ENCODE results near the gene FCN2. TPM values are rescaled to one million over a fixed set of nuclear protein-coding genes. Genes with fewer than 3 reads are reported as not detected.

Gene FCN2
- total RNA-seq, 1 donor from 2014 or later: not detected

DNA sequence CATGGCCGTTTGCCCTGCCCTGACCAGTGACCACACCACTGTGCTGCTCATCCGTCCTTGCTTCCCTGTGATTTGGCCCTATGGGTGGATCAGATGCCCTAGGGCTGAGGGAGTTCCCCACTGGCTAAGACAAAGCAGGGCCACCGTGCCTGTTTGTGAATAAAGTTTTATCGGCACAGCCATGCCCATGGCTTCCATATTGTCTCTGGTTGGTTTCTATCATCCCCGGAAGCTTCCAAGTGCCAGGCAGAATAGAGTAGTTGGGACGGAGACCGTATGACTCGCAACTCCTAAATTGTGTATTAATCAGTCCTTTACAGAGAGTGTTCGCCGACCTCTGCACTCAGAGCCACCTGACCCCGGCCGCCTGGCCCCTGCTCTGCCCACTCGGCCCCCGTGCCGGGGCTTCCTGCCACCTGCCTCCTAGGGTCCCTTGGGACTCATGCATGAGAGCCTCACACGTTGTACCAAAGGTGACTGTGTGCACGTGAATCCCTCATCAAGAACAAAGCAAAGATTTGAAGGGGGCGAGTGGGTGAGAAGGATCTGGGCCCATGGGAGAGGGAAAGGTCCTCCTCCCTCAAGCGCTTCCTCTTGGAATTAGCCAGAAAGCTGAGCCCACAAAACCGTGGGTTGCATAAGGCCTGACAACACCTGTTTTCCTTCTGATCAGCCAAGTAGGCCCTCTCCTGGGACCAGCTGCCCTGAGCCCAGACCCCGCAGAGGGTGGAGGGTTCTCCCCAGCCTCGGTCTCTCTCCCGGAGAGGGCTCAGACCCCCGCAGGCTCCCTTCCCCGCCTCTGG is 11.7 kb upstream of the FCN2 start:
- intact Hi-C loops (cut with micrococcal nuclease): no loop called here

DNA sequence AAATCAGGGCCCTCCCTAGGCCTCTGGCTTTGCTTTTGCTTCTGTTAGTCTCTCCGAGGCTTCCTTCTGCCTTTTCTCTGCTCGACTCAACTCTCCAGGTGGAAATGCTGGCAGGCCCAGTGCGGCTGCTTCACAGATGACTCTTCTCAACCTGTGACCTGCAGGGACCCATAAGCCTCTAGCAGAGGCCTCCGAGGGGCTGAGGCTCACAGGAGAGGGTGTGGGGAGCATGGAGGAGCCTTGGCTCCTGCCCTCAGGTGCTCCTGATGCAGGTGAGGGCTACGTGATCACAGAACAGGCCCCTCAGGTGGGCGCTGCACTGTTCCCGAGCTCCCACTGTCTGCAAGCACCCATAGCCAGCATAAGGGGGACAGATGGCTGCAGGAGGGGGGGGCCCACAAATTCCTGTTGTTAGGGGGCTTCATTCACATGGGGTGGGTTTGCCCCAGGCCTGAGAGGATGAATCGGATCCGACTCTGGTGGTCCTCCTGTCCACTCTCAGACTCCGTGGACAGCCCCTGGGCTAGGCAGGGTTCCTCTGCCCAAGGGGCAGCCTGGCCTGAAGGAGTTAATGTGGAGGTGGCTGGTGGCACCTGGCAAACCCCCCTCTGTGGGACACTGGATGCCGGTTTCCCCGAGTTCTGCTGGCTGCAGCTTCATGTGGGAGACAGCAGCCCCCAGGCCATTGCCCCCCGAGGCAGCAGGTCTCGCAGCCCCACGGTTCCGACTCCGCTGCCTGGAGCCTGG is 10.9 kb upstream of the FCN2 start:
- intact Hi-C loops (cut with micrococcal nuclease): no loop called here

DNA sequence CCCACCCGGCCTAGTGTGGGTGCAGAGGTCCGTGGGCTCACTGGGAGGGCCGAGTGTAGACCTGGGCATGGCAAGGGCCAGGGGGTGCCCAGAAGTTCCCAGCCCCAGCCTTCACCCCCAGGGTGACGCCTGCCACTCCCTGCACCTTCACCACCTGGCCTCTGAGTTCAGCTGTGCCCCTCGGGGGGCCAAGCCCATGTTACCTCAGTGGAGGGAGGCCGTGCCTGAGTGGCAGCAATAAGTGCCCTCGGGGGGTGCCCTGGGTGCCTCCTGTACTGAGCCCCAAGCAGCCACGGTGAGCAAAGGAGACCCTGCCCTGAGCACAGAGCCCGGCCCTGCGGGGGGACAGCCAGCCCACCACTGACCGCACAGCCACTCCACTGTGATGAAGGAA is 10.3 kb upstream of the FCN2 start:
- intact Hi-C loops (cut with micrococcal nuclease): no loop called here

DNA sequence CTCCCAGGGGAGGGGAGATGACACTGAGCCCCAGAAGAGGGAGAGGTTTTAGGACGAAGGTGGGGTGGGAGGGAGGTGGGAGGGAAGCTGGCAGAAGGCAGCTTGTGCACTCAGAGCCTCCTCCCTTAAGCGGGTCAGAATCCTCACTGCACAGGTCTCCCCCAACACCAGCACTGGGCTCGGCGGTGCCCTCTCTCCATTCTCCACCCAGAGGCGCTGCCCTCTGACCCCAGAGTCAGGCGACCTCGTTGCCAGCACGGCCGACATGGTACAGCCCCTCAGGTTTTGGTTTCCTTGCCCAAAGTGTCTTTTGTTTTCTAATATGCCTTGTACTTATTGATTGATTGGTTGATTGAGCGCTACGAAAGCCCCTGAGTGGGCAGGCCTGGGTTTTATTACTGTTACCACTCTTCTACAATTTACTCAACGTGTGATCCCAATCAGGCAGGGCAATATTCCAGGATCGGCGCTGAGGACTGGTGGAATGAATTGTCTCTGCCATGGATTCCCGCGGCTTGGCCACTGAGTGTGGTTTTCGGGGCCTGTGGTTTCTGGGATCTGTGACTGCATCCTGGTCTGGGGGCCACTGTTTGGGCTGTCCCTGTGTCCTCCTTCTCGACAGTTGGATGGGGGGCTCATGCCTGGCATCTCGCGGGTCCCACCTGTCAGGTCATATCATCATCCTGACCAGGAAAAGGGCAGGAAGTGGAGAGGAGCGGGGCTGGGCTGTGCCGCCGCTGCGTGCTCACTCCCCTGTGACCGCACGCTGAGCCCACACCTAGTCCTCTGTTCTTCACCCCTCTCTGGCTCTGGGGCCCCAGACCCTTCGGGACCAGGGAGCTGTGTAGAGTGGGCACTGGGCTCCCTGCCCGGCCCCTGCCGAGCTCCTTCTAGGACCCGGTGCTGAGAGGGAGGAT is 9.6 kb upstream of the FCN2 start:
- intact Hi-C loops (cut with micrococcal nuclease): no loop called here

DNA sequence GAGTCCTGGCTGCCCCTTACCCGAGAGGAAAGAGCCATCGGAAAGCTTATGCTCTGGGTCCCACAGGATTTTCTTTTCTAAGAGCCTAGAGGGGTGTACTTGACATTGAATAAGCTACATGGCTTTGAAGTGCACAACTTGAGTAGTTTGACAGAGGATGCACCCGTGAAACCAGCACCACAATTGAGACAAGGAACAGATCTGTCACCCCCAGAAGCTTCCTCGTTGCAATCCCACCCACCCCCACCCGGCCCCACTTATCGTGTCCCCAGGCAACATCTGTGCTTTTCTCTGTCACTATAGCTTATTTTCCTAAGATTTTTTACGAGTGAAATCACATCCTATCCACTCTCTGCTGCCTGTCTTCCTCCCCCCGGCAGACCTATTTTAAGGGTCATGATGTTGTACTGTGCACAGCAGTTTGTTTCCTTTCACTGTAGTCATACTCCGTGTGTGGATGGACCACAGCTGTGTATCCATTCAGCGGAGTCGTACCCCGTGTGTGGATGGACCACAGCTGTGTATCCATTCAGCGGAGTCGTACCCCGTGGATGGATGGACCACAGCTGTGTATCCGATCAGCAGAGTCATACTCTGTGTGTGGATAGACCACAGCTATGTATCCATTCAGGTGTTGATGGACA is 8.8 kb upstream of the FCN2 start:
- intact Hi-C loops (cut with micrococcal nuclease): no loop called here

DNA sequence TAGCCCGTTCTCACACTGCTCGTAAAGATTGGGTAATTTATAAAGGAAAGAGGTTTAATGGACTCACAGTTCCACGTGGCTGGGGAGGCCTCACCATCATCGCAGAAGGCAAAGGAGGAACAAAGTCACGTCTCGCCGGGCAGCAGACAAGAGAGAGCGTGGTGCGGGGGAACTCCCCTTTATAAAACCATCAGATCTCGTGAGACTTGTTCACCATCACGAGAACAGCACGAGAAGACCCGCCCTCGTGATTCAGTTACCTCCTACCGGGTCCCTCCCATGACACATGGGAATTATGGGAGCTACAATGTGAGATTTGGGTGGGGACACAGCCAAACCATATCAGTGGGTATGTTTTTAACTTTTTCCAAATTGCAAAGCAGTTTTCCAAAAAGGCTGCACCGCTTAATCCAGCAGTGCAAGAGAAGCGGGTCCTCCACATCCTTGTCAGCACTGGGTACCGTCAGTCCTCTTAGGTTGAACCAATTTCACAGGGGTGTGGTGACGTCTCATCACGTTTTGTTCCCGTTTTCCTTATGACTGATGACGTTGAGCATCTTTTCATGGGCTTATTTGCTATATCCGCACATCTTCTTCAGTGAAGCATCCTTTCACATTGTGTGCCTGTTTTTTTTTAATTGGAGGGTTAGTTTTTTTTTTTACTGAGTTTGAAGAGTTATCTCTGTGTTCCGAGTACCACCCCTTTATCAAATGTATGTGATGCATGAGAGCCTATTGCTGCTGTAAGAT is 8.0 kb upstream of the FCN2 start:
- intact Hi-C loops (cut with micrococcal nuclease): no loop called here

DNA sequence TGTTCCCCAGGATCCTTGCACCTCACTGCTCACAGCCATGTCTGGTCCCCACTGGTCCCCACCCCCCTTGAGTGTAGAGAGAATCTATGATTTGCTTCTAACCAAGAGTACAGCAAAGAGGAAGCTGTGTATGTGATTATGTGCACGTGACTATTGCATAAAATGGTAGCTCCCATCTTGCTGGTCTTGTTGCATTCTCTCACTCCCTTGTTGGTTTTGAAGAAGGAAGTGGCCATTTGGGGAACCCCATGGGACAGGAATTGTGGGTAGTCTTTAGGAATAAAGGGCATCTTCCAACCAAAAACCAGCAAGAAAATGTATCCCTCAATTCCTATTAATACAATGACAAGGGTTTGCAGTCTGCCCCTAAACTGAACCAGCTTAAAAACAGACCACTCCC is 5.2 kb upstream of the FCN2 start:
- intact Hi-C loops (cut with micrococcal nuclease): no loop called here

DNA sequence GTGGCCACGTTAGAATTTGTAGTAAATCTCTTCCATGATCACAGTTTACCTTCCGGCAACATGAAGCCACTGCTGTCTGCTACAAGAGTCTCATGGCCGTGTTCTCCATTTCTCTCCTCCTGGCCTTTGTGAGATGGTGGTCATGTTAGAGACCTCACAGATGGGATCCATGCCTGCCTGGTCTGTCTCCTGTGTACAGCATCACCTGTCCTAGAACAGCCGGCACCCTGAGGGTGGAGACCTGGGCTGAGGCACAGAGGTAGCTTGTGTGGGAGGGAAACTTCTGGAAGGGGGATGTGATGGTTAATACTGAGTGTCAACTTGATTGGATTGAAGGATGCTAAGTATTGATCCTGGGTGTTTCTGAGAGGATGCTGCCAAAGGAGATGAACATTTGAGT is 3.1 kb upstream of the FCN2 start:
- intact Hi-C loops (cut with micrococcal nuclease): no loop called here

DNA sequence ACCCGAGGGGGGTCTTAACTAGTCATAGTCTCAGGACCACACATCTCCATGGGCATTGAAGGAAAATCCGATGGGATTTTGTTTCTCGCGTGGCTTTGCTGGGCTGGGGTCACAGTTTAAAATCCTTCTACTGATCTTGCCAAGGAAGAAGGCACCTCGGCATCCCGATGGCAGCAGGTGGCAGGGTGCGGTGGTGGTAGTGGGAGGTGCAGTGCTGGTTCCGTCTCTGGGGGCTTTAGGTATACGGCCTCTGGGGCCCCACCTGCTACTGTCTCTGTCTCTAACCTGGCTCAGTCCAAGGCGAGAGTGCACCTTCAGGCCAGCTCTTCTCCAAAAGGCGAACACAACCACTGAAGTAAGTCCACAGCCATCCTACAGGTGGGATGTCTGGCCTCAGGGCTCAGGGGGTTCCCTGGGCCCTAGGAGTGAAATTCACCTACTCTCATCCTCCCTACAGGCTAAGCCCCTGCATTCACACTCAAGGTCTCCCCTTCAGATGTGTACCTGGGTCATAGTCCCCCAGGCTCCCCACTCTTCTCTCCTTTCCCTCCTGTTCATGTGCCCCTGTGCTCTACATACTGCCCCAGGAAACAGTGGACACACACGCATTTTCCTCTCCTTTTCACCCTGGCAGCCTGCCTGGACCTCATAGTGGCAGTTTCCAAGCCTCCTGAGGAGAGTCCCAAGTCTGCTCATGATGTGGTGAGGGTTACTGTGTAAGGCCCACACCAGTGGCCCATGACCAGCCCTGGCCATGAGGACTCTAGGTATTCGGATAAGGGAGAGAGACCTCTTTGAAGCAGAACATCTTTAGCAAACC is 736 bp upstream of the FCN2 start:
- intact Hi-C loops (cut with micrococcal nuclease): no loop called here

DNA sequence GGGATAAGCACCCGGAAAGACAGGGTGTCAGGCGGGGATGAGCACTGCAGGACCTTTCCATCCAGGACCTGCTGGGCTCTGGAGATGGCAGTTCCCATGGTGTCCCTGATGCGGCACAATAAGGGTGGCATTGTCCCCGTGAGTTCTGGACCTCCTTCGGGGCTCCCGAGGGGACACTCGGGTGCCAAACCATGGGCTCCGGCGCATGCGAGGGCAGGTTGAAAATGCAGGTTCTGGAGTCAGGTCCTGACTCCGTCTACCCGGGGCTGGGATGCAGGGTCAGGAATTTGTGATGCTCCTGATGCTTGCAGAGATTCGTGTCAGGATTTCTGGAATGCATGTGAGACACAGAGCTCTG is 682 bp downstream of the FCN2 start:
- intact Hi-C loops (cut with micrococcal nuclease): no loop called here

DNA sequence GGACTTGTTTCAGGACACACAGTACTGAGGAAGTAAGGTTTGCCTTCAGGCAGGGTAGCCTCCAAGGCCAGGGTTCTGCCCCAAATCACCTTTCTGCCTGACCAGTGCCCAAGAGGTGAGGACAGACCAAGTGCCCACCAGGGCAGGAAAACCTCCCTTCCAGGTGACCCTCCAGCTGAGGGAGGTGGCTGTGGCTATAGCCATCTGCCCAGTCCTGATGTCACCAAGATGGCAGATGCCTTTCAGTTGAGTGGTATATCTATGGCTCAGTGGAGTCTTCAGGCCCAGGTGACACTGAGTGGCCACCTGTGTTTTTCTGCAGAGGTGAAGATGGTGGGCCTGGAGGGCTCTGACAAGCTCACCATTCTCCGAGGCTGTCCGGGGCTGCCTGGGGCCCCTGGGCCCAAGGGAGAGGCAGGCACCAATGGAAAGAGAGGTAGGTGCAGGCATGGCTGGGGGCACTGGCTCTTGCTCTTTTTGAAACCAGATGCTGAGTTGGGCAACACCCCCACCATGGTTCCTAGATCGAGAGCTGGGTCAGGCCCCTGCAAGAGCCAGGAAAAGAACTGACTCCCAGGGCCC is 1.7 kb downstream of the FCN2 start:
- intact Hi-C loops (cut with micrococcal nuclease): no loop called here

DNA sequence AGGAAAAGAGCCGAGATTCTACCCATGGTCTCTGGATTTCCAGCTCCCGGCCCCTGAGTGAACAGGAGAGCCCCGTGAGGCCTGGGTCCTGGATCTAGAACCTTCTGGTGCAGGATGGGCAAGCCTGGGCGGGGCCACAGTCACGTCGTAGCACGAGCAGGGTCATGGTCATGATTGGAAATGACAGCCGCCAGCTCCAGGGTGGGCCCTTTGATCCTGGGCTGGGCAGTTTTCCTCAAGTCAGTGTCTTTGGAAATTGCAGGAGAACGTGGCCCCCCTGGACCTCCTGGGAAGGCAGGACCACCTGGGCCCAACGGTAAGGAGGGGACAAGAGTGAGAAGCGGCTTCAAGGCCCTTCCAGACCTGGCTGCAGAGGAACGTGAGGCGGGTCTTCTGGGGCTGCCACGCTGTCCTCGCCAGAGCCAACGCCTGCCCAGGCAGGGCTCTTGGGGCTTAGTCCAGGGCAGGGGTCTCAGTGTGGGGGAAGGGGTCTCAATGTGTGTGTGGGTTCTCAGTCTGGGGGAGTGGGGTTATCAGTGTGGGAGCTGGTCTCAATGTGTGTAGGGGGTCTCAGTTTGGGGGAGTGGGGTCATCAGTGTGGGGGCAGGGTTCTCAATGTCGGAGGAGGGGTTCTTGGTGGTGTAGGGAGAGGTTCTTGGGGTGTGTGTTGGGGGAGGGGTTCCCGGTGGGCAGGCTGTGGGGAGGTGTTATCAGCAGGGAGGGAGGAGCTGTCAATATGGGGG is 2.6 kb downstream of the FCN2 start:
- intact Hi-C loops (cut with micrococcal nuclease): no loop called here

DNA sequence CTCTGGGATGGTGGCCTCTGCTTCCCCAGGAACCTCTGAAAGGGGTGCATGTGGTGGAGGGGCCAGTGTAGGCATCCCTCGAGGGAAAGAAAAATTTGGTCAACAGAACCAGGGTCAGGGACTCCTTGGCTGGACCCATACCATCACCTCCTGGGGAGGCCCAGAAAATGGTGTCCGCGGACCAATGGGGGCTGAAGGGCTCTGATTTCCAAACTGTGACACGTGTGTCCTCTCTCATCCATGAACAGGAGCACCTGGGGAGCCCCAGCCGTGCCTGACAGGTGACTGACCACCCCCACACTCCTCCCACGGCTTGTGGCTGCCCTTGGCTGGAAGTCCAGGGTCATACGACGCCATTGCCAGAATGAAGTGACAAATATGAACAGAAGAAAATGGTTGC is 3.9 kb downstream of the FCN2 start:
- intact Hi-C loops (cut with micrococcal nuclease): no loop called here

DNA sequence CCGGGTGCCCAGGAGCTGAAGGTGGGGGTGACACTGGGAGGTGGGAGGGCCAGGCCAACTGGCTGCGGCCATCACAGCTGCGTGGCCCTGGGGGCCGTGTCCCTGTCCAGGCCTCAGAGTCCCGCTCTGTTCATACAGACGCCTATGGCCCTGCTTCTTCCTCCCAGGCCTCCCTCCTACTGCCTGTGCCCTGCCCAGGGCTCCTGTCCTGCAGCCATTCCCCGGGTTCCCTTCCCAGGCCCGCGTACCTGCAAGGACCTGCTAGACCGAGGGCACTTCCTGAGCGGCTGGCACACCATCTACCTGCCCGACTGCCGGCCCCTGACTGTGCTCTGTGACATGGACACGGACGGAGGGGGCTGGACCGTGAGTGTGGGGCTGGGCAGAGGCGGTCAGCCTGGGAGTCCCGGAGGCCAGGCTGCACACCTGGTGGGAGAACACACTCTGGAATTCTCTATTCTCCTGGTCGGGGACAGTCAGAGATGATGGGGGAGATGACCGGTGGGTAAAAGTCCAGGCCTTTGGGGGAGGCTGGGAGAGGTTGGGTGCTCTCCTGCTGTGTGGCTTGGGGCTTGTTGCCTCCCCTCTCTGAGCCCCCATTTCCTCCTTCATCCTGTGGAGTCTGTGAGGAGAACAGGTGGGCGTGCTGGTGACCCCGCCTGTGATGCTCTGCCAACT is 4.5 kb downstream of the FCN2 start:
- intact Hi-C loops (cut with micrococcal nuclease): no loop called here

DNA sequence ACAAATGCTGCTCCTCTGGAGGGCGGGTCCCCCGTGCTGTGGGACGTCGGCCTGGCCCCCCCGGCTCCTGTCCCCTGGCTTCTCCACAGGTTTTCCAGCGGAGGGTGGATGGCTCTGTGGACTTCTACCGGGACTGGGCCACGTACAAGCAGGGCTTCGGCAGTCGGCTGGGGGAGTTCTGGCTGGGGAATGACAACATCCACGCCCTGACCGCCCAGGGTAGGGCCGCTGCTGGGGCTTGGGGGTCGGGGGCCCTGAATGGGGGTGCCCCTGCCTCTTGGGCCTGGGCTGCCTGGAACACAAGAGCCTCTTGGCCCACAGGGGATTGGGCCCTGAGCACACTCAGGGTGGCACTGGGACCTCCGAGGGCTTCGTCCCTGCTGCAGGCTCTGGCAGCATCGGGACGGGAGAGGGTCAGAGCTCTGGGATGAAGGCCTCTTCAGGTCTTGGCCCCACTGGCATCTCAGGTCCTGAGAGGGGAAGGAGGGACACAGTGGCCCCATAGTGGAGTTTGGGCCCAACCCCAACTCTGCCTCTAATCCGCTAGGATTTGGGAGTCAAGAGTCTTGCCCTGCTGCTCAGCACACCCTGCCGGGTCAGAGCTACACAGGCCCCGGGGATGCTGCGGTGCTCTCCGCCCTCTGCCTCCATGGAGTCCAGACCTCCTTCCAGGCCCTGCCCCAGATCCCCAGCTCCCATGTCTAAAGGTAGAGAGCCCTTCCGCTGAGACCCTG is 5.2 kb downstream of the FCN2 start:
- intact Hi-C loops (cut with micrococcal nuclease): no loop called here

DNA sequence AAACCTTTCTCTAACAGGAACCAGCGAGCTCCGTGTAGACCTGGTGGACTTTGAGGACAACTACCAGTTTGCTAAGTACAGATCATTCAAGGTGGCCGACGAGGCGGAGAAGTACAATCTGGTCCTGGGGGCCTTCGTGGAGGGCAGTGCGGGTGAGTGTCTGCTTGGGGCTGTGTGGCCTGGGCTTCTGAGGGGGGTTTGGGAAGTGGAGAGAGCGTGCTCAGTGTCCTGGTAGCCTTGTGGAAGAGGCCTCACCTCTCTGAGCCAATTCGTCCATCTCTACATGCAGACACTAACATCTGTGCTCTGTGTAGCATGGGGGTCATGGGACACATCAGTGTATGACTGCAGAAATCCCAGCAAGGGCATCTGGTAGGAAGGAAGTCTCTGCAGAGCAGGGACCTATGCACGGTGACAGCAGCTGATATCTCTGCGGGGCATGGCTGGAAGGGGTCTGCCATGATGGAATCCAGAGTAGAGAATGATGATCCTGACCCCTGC is 5.9 kb downstream of the FCN2 start:
- intact Hi-C loops (cut with micrococcal nuclease): no loop called here

DNA sequence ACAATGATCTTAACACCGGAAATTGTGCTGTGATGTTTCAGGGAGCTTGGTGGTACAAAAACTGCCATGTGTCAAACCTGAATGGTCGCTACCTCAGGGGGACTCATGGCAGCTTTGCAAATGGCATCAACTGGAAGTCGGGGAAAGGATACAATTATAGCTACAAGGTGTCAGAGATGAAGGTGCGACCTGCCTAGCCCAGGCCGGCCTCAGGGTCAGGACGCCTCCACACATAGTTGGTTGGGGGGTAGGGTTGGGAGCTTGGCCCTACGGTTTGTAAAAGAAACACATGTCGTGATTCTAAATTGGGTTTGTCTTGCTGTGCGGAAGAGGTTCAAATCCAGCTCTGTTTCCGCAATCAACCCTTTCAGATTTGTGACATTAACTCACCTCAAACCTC is 6.6 kb downstream of the FCN2 start:
- intact Hi-C loops (cut with micrococcal nuclease): no loop called here
